HEK293T (cell line): ENCODE data around the gene PMM1.

Source experiments
- BHLHE40 ChIP-seq: fragments of 450-650 bp; IDR thresholded peaks from 2 replicates; pipeline ENCODE4 v1.6.1; 2016; ENCODE audit warnings: mild to moderate bottlenecking, moderate library complexity, borderline replicate concordance
- ELF4 ChIP-seq: fragments of 450-650 bp; IDR thresholded peaks from 2 replicates; pipeline ENCODE4 v1.6.1; 2017; ENCODE audit warnings: antibody characterized with exemption
- FOXA1 ChIP-seq: fragments of 450-650 bp; IDR thresholded peaks from 2 replicates; pipeline ENCODE4 v1.6.1; 2016; ENCODE audit warnings: mild to moderate bottlenecking
- HDGF ChIP-seq: fragments of 450-650 bp; IDR thresholded peaks from 2 replicates; pipeline ENCODE4 v1.6.1; 2017; ENCODE audit warnings: antibody characterized with exemption, borderline replicate concordance
- NFRKB ChIP-seq: fragments of 450-650 bp; IDR thresholded peaks from 2 replicates; pipeline ENCODE4 v1.6.1; 2016; ENCODE audit warnings: mild to moderate bottlenecking, moderate library complexity
- SP1 ChIP-seq: fragments of 450-650 bp; IDR thresholded peaks from 2 replicates; pipeline ENCODE4 v1.6.1; 2017
- SUZ12 ChIP-seq: fragments of 450-650 bp; IDR thresholded peaks from 2 replicates; pipeline ENCODE4 v1.6.1; 2016; ENCODE audit warnings: mild to moderate bottlenecking
- TARDBP ChIP-seq: fragments of 450-650 bp; IDR thresholded peaks from 2 replicates; pipeline ENCODE4 v1.6.1; 2016

GRCh38 chr22:41600976-41601375, 11.3 kb upstream of the PMM1 start:
- TF ChIP-seq SP1 (no peak), NFRKB (no peak), HDGF (no peak), SUZ12 (no peak), TARDBP (no peak), FOXA1 (no peak), BHLHE40 (no peak), ELF4 (no peak)
